Lower leg skin (tissue), 3 donors: ENCODE results near the gene RNASEH2A.

Experiments used
- POLR2A ChIP-seq, 2 donors: fragments of 450-650 bp; IDR thresholded peaks; one replicate each; pipeline ENCODE4 v1.6.1; 2016 to 2017; ENCODE audit warnings: antibody characterized with exemption in 2 of 2, mild to moderate bottlenecking in 1 of 2, moderate library complexity in 1 of 2
- TF ChIP-seq, protein P1 (sequence below), 3 donors: fragments of 450-650 bp; IDR thresholded peaks; one replicate each; pipeline ENCODE4 v1.5.1; 2016; ENCODE audit warnings: antibody characterized with exemption in 3 of 3, mild to moderate bottlenecking in 3 of 3, moderate library complexity in 2 of 3

DNA sequence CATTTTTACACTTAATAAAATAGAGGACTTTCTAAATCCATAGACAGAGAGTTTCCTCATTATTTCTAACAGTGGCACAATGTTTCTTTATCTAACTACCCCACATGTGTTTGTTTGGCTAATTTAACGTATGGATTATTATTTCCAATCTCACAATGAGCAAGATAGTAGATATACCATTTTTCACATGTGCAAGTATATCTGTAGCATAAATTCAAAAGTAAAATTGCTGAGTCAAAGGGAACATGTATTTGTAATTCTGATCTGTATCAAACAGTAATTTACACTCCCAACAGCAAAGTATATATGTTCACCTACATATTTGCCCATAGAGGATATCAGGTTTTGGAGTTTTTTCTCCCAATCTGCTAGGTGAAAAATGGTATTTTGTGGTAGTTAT lies 50.3 kb downstream of the RNASEH2A start:
- TF ChIP-seq, protein P1, sequence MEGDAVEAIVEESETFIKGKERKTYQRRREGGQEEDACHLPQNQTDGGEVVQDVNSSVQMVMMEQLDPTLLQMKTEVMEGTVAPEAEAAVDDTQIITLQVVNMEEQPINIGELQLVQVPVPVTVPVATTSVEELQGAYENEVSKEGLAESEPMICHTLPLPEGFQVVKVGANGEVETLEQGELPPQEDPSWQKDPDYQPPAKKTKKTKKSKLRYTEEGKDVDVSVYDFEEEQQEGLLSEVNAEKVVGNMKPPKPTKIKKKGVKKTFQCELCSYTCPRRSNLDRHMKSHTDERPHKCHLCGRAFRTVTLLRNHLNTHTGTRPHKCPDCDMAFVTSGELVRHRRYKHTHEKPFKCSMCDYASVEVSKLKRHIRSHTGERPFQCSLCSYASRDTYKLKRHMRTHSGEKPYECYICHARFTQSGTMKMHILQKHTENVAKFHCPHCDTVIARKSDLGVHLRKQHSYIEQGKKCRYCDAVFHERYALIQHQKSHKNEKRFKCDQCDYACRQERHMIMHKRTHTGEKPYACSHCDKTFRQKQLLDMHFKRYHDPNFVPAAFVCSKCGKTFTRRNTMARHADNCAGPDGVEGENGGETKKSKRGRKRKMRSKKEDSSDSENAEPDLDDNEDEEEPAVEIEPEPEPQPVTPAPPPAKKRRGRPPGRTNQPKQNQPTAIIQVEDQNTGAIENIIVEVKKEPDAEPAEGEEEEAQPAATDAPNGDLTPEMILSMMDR (IDR thresholded peaks at IDR 0.05): no peak
- TF ChIP-seq POLR2A (IDR thresholded peaks at IDR 0.05): no peak
